ENCODE measurements around the gene POLN. TPM values are rescaled to one million over a fixed set of nuclear protein-coding genes. Genes with fewer than 3 reads are reported as not detected.
"Not testable (repeated sequence)": the region's sequence is repeated elsewhere in the genome, so short reads cannot be mapped to it uniquely, and the experiment has no call there.

POLN gene
- total RNA-seq, 1 donor from 2014 or later: 0.21 TPM

DNA sequence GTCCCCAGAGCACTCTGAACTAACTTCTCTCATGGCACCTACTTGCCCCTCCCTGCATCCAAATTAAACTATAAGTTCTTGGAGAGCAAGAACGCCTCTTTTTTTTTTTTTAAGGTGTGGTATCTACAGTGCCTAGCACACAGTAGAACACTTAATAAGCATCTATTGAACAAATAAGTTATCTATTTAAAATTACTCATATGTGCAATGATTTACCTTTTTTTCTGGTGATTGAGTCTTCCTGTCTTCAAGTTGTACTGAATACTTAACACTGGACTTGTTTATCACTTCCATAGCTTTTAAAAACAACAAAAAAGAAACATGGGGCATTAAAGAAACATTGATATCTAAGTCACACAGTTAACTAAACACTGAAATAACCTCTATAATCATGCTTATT, 29.1 kb downstream of the POLN start:
- no peaks in the 10 kb centered on the region for H3K36me3 ChIP-seq
- H3K9me3 ChIP-seq: no peaks in the 10 kb centered on the region
- H3K4me3 ChIP-seq: no peak overlapping the region
- H3K27ac ChIP-seq: no peak overlapping the region
- intact Hi-C loops (cut with DNase I): no loop called here
- no peaks in the 10 kb centered on the region for H3K27me3 ChIP-seq
- no peaks in the 10 kb centered on the region for H3K4me1 ChIP-seq
- no peak for DNase-seq (ENCODE audit: low spot score in 2 of 2)
- TF ChIP-seq, protein P1, sequence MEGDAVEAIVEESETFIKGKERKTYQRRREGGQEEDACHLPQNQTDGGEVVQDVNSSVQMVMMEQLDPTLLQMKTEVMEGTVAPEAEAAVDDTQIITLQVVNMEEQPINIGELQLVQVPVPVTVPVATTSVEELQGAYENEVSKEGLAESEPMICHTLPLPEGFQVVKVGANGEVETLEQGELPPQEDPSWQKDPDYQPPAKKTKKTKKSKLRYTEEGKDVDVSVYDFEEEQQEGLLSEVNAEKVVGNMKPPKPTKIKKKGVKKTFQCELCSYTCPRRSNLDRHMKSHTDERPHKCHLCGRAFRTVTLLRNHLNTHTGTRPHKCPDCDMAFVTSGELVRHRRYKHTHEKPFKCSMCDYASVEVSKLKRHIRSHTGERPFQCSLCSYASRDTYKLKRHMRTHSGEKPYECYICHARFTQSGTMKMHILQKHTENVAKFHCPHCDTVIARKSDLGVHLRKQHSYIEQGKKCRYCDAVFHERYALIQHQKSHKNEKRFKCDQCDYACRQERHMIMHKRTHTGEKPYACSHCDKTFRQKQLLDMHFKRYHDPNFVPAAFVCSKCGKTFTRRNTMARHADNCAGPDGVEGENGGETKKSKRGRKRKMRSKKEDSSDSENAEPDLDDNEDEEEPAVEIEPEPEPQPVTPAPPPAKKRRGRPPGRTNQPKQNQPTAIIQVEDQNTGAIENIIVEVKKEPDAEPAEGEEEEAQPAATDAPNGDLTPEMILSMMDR (IDR thresholded peaks at IDR 0.05): no peak

DNA sequence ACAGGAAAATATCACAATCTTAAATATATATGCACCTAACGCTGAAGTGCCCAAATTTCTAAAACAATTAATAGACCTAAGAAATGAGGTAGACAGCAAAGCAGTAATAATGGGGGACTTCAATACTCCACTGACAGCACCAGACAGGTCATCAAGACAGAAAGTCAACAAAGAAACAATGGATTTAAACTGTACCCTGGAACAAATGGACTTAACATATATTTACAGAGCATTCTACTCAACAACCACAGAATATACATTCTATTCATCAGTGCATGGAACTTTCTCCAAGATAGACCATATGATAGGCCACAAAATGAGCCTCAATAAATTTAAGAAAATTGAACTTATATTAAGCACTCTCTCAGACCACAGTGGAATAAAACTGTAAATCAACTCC, 39.1 kb downstream of the POLN start:
- intact Hi-C loops (cut with DNase I); H3K27ac ChIP-seq; DNase-seq (ENCODE audit: low spot score in 2 of 2): not testable (repeated sequence)

DNA sequence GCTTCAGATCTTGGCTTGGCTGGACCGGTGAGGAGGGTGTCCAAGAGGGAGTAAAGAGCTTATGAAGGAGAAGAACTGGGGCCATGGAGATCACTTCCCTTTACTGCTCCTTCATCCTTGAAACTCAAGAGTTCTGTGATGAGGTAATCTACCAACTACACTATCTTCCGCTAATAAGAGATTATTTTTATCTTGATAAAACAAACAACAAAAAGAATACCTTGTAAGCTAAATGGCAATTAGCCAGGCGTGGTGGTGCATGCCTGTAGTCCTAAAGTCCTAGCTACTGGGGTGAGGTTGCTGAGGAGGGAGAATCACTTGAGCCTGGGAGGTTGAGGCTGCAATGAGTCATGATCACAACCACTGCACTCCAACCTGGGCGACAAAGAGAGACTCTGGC, 47.4 kb downstream of the POLN start:
- no peaks in the 10 kb centered on the region for H3K27me3 ChIP-seq
- H3K27ac ChIP-seq: no peak overlapping the region
- intact Hi-C loops (cut with DNase I): no loop called here
- no peaks in the 10 kb centered on the region for H3K9me3 ChIP-seq
- TF ChIP-seq, protein P1 (IDR thresholded peaks at IDR 0.05): no peak
- H3K36me3 ChIP-seq: no peaks in the 10 kb centered on the region
- H3K4me3 ChIP-seq: no peak overlapping the region
- no peak for DNase-seq (ENCODE audit: low spot score in 2 of 2)
- H3K4me1 ChIP-seq: no peaks in the 10 kb centered on the region

More for the DNA sequence above, 39.1 kb downstream of the POLN start:
- H3K4me3 ChIP-seq, H3K36me3 ChIP-seq, H3K9me3 ChIP-seq, H3K27me3 ChIP-seq, H3K4me1 ChIP-seq: not testable (repeated sequence)

DNA sequence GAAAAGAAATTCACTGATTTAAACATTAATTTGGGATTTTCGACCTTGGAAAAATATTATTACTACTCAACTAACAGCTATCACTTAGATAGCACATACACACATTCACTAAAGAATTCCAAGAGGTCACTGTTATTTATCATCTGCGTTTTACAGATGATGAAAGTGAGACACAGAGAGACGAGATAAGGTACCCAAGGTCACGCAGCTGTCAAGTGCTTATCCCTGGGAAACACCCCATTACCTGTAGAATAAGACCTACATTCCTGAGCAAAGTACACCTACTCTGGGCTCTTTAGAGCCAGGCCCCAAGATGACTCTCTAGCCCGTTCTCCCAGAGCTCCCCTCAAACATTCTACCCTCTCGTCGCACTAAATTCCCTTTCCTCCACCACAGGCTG, 48.6 kb downstream of the POLN start:
- no peaks in the 10 kb centered on the region for H3K9me3 ChIP-seq
- no peaks in the 10 kb centered on the region for H3K4me1 ChIP-seq
- no peaks in the 10 kb centered on the region for H3K27me3 ChIP-seq
- DNase-seq (ENCODE audit: low spot score in 2 of 2): no peak
- intact Hi-C loops (cut with DNase I): no loop called here
- H3K36me3 ChIP-seq: no peaks in the 10 kb centered on the region
- no peak overlapping the region for H3K27ac ChIP-seq
- no peak overlapping the region for H3K4me3 ChIP-seq
- TF ChIP-seq, protein P1 (IDR thresholded peaks at IDR 0.05): no peak

DNA sequence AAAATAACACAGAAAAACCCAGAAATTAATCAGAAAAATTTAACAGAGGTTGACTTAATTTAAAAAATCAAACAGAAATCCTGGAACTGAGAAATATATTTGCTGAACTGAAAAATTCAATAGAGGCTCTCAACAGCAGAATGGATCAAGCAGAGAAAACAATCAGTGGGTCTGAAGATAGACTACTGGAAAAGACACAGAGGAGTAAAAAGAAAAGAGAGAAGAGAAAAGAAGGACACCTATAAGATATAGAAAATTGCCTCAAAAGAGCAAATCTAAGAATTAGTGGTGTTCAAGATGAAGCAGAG, 55.1 kb downstream of the POLN start:
- no peak overlapping the region for H3K27ac ChIP-seq
- H3K4me3 ChIP-seq: no peak overlapping the region
- peaks cover 0 to 19% of the 10 kb centered on the region in 2 donors for H3K9me3 ChIP-seq
- DNase-seq (ENCODE audit: low spot score in 2 of 2): no peak
- TF ChIP-seq, protein P1 (IDR thresholded peaks at IDR 0.05): no peak
- intact Hi-C loops (cut with DNase I): no loop called here
- H3K36me3 ChIP-seq: no peaks in the 10 kb centered on the region
- H3K4me1 ChIP-seq: no peaks in the 10 kb centered on the region
- no peaks in the 10 kb centered on the region for H3K27me3 ChIP-seq

DNA sequence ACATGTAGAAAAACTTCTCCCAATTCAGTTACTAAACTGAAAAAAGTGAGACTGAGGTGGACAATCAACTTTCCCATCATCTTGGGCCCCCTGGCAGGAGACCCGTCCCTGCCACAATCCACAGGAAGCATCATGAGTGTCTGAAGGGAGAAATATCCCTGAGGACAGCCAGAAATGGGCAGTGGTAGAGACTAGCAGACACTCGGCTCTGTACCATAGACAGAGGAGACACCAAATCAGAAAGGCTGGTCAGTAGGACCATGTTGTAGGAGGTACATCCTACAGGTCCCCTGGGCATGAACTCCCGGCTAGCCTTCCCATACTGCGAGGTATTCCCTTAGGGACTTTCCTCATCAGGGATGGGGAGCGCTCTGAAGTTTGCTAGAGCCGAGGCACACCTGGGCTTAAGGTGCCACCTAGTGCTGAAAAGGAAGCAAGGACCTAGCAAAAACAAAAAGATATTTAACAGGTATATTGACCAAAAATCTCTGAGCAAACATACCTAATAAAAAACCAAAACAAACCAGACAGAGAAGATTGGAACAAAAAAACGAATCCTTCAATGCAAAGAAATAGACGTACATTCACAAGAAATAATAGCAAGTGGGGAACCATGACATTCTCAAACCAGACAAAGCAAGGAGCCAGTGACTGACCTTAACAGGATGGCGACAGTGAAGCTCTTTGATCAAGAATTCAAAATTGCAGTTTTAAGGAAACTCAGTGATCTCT, 55.6 kb downstream of the POLN start:
- TF ChIP-seq, protein P1 (IDR thresholded peaks at IDR 0.05): no peak
- H3K27ac ChIP-seq: no peak overlapping the region
- intact Hi-C loops (cut with DNase I): no loop called here
- H3K4me1 ChIP-seq: no peaks in the 10 kb centered on the region
- H3K36me3 ChIP-seq: no peaks in the 10 kb centered on the region
- no peak overlapping the region for H3K4me3 ChIP-seq
- no peaks in the 10 kb centered on the region for H3K27me3 ChIP-seq
- peaks cover 0 to 19% of the 10 kb centered on the region in 2 donors for H3K9me3 ChIP-seq
- DNase-seq (ENCODE audit: low spot score in 2 of 2): no peak

Data from ascending aorta (tissue), 2 donors.